HG03342 (cell line): ENCODE measurements around the gene DHRS13.
"Not testable (repeated sequence)": the region's sequence is repeated elsewhere in the genome, so short reads cannot be mapped to it uniquely, and the experiment has no call there.

Source experiments
- ATAC-seq: cut with Tn5 transposase; IDR thresholded peaks from one replicate; pipeline ENCODE4 v1.9.1; 2021; ENCODE audit warnings: mild to moderate bottlenecking, moderate library complexity; ENCODE audit not compliant: unreplicated experiment

DHRS13 gene

GRCh38 chr17:28935744-28936460 is 33.0 kb upstream of the DHRS13 start:
- no peak for ATAC-seq

- ATAC-seq: not testable (repeated sequence)
These were observed 31.6 kb upstream of the DHRS13 start for GRCh38 chr17:28934508-28934907.

- ATAC-seq: no peak
These were observed 26.9 kb upstream of the DHRS13 start for GRCh38 chr17:28929787-28930186.

GRCh38 chr17:28928061-28928460 is 25.2 kb upstream of the DHRS13 start:
- ATAC-seq: no peak

GRCh38 chr17:28926786-28927185 is 23.9 kb upstream of the DHRS13 start:
- ATAC-seq: no peak

GRCh38 chr17:28926366-28926765 is 23.5 kb upstream of the DHRS13 start:
- no peak for ATAC-seq

DNA sequence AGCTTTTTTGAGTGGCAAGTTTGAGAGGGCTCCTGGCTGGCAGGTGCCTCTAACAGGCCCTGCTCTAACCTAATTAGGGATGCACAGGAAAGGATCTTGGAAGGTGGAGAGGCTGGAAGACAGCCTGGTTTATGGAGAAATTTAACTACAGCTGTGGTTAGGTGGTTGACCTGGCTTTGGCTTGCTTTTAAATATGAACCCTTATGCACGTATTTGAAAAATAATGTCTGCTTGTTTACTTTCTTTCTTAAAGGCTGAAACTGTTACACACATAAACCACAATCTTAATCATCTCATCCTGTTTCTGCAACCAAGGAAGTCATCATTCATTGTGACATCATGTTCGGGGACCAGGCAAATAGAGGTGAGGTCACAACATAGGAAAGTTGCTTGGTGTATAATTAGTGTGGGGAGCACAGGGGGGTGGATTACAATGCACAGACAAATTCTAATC is 23.1 kb upstream of the DHRS13 start:
- ATAC-seq: no peak

DNA sequence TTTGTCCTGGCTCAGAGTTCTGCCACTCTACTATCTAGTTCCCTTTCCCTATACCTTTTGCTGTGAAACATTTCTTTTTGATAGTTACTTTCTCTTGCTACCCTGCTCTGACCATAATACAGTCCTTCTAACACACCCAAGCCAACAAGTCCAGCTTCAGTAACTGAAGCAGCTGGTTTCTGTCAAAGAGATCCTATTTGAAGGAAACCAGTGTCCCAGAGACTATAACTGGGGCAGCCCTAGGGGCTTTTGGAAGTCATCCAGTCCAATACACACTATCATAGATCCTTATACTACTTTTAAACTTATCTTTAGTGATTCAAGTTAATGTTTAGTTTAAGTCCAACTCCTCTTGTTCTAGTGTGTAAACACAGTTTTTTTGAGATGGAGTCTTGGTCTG is 17.3 kb upstream of the DHRS13 start:
- no peak for ATAC-seq

GRCh38 chr17:28918295-28918694 is 15.4 kb upstream of the DHRS13 start:
- no peak for ATAC-seq

DNA sequence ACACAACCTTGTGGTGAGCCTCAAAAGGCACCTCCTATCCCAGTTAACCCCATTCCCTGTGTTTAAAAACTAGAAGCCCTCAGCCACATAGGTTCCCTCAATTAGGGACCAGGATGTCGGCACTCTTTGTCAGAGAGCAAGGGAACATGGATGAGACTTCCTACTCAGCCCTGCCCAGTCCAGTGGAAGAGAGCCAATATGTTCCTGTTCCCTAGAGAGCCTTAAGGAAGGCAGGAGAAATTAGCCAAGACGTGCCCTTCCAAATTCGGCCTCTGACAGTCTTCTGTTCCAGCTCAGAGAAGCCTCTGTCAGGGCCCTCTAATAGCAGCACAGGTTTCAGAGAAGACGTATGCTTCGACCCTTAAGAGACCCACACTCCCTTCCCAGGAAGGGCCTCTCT is 14.6 kb upstream of the DHRS13 start:
- no peak for ATAC-seq

GRCh38 chr17:28917029-28917428 is 14.2 kb upstream of the DHRS13 start:
- ATAC-seq: no peak

GRCh38 chr17:28916302-28916934 is 13.5 kb upstream of the DHRS13 start:
- no peak for ATAC-seq

DNA sequence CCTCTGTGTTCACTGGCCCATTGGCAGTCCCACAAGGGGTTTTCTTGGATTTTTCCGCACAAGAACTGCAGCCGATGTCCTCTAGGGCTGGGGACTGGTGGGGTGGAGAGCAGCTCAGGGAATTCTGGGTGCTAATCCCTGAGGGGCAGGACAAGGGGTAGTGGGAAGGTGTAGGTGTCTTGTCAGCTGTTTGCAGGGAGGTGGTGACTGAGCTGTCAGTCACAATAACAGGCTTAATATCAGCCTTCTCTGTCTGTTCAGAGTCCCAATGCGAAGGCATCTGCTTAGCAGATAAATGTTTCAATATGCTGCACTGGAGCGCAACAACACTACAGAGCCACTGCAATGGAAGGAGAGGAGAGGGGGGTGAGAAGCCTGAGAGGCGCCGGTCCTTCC is 10.1 kb upstream of the DHRS13 start:
- no peak for ATAC-seq

DNA sequence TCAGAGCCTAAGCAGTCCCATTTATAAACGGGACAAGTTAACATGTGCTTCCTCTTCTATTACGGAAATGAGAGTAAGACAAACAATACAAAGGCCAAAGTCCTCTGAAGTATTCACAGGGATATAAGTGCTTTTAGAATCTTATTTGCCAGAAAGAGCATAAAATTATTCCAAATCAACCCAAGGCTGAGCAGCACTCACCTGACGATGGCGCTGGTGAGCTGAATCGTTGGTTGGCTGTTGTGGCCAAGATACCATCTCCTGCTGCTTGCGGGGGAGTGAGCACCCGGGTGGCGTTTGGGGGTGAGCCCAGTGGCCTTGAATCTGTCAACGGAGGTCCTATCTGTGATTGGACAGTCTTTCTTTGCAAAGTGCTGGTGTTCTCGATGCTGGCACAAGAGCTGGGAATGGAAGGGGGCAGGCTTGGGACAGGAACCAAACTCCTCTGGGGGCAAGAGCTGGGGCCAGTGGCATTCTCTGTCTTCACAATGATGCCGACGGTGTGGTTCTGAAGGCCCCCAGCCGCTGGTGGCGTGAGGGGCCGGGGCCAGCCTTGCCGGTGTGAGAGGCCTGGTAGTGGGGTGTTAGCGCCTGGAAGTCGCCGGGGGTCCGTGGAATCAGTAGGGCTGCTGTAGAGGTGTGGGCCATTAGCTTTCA is 9.5 kb upstream of the DHRS13 start:
- ATAC-seq: no peak

DNA sequence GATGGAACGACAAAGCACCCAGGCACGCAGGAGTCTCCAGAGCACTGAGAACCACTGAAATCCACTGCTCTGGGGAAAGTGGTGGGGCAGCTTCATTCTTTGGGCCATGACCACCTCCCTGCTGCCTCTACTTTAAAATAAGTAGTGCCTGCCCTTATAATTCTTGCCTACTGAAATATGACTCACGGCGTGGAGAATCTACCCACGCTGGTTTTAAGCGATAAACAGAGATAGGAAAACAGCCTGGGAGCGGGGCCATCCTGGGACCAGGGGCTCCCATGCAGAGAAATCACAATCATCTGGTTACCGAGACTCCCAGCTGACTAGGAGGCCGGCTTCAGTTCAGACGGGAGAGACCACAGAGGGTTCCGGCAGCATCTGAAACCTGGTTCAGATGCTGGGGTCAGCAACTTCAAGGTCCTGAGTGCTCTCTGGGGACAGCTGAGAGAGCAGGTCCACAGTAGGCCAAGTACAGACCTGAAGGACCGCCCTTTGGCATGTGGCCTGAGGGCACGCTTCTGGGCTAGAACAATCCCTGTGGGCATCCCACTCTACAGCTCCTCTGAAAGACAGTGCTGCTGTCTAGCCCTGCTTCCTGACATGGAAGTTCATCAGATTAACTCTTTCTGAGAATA is 8.6 kb upstream of the DHRS13 start:
- no peak for ATAC-seq

DNA sequence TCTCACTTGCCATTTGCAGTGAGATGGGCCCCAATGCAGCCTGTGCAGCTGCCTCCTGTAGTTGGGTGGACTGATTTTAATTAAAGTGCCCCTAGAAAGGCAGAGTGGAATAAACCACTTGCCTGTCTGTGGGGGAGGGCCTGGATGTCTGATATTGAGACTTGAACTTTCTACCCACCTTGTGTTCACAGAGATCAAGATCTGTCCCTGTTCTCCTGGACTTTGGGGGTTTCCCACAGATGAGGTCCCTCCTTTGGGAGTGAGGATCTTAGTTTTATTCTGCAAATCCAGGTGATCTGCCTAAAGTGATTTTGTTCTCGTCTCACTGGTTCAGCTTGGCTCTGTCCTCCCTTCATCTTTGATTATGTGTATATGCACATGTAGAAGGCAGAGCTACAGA is 7.7 kb upstream of the DHRS13 start:
- no peak for ATAC-seq

DNA sequence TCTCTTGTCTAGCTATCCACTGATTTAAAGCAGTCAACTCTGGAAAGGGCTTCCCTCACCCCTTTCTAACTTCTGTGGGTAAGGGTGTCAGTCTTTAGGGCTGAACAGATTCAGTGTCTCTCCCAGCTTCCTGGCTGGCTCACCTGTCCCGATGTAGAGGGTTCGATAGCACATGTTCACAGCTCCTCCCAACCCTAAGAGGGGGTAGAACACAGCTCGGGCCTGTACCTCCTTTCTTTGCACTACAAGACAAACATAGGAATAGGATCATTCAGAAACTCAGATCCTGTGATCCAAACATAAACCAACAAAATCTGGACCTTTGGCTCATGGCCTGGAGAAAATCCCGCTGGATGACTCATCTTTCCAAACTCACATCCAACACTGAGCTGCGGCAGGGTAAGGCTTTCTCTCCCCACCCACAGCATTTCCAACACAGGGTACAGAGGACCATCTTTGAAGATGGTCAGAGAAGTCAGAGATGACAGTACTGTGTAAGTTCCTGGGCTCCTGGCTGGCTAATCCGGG is 5.8 kb upstream of the DHRS13 start:
- ATAC-seq: no peak

- no peak for ATAC-seq
These were observed 5.0 kb upstream of the DHRS13 start for GRCh38 chr17:28907709-28908475.

GRCh38 chr17:28906706-28907438 is 4.0 kb upstream of the DHRS13 start:
- no peak for ATAC-seq

- ATAC-seq: no peak
These were observed 3.4 kb upstream of the DHRS13 start for GRCh38 chr17:28906276-28906675.
